Measurements from ENCODE around the gene RIMBP2. TPM values are rescaled to one million over a fixed set of nuclear protein-coding genes. Genes with fewer than 3 reads are reported as not detected.

The RIMBP2 gene
- polyA plus RNA-seq, 1 donor (not counting 4 experiments of a cell fraction or from before 2014, with no cell fraction given) = 0.16 TPM

- dilution Hi-C loops (cut with MboI; ENCODE audit: extremely low pct_ligation_motif_present, low sequenced_read_pairs) = no loop called here
- no peaks in the 10 kb centered on the region for H3K4me1 ChIP-seq (ENCODE audit: control insufficient read depth, extremely low read depth, insufficient read depth, low read length)
- no peaks in the 10 kb centered on the region for H3K36me3 ChIP-seq (ENCODE audit: control insufficient read depth in 2 of 2, extremely low read depth in 1 of 2, insufficient read depth in 2 of 2, low read length in 2 of 2)
- no peak for DNase-seq (ENCODE audit: low read depth, low spot score)
- no peak overlapping the region for H3K27ac ChIP-seq (ENCODE audit: control insufficient read depth, insufficient read depth, low read length)
- H3K4me2 ChIP-seq (ENCODE audit: control insufficient read depth, extremely low read depth, insufficient read depth, low read depth, low read length) = no peak overlapping the region
- H2AFZ ChIP-seq (ENCODE audit: control insufficient read depth, low read length) = no peak overlapping the region
- H3K9me1 ChIP-seq (ENCODE audit: control insufficient read depth, extremely low read depth, insufficient read depth, low read length) = no peaks in the 10 kb centered on the region
- no peaks in the 10 kb centered on the region for H3K27me3 ChIP-seq (ENCODE audit: control insufficient read depth, extremely low read depth, insufficient read depth, low read length)
- no peak overlapping the region for H3K9ac ChIP-seq (ENCODE audit: control insufficient read depth, extremely low read depth, insufficient read depth, low read length)
- no peak for FAIRE-seq
- no peak overlapping the region for H3K4me3 ChIP-seq (ENCODE audit: control insufficient read depth in 2 of 3, extremely low read depth in 1 of 3, insufficient read depth in 2 of 3, low read depth in 1 of 3, low read length in 3 of 3)
- no peaks in the 10 kb centered on the region for H4K20me1 ChIP-seq (ENCODE audit: control insufficient read depth, extremely low read depth, insufficient read depth, low read length)
- H3K79me2 ChIP-seq (ENCODE audit: control insufficient read depth, insufficient read depth, low read length) = no peaks in the 10 kb centered on the region
- peaks cover 8% of the 10 kb centered on the region for H3K9me3 ChIP-seq (ENCODE audit: control insufficient read depth, low read depth, low read length)
- TF ChIP-seq EZH2 (IDR thresholded peaks at IDR 0.05; ENCODE audit: low read length) (no peak), CTCF (optimal IDR thresholded peaks at IDR 0.05 in 1 of 3, IDR thresholded peaks at IDR 0.05 in 1 of 3, conservative IDR thresholded peaks at IDR 0.05 in 1 of 3; ENCODE audit: extremely low read depth in 1 of 3, insufficient read depth in 2 of 3, low read length in 3 of 3) (no peak)
Observed at GRCh38 chr12:130431176-130431575, 284.9 kb downstream of the RIMBP2 start.

GRCh38 chr12:130429656-130430505 lies 286.2 kb downstream of the RIMBP2 start:
- no peak overlapping the region for H2AFZ ChIP-seq (ENCODE audit: control insufficient read depth, low read length)
- H3K4me1 ChIP-seq (ENCODE audit: control insufficient read depth, extremely low read depth, insufficient read depth, low read length) = no peaks in the 10 kb centered on the region
- FAIRE-seq (no peak), DNase-seq (ENCODE audit: low read depth, low spot score) (no peak)
- H3K4me2 ChIP-seq (ENCODE audit: control insufficient read depth, extremely low read depth, insufficient read depth, low read depth, low read length) = no peak overlapping the region
- no peak overlapping the region for H3K4me3 ChIP-seq (ENCODE audit: control insufficient read depth in 2 of 3, extremely low read depth in 1 of 3, insufficient read depth in 2 of 3, low read depth in 1 of 3, low read length in 3 of 3)
- no peaks in the 10 kb centered on the region for H3K27me3 ChIP-seq (ENCODE audit: control insufficient read depth, extremely low read depth, insufficient read depth, low read length)
- no peak overlapping the region for H3K27ac ChIP-seq (ENCODE audit: control insufficient read depth, insufficient read depth, low read length)
- H4K20me1 ChIP-seq (ENCODE audit: control insufficient read depth, extremely low read depth, insufficient read depth, low read length) = no peaks in the 10 kb centered on the region
- H3K36me3 ChIP-seq (ENCODE audit: control insufficient read depth in 2 of 2, extremely low read depth in 1 of 2, insufficient read depth in 2 of 2, low read length in 2 of 2) = no peaks in the 10 kb centered on the region
- H3K9me1 ChIP-seq (ENCODE audit: control insufficient read depth, extremely low read depth, insufficient read depth, low read length) = no peaks in the 10 kb centered on the region
- no peak overlapping the region for H3K9ac ChIP-seq (ENCODE audit: control insufficient read depth, extremely low read depth, insufficient read depth, low read length)
- H3K79me2 ChIP-seq (ENCODE audit: control insufficient read depth, insufficient read depth, low read length) = no peaks in the 10 kb centered on the region
- H3K9me3 ChIP-seq (ENCODE audit: control insufficient read depth, low read depth, low read length) = peaks cover 8% of the 10 kb centered on the region
- dilution Hi-C loops (cut with MboI; ENCODE audit: extremely low pct_ligation_motif_present, low sequenced_read_pairs) = no loop called here
- TF ChIP-seq CTCF (optimal IDR thresholded peaks at IDR 0.05 in 1 of 3, IDR thresholded peaks at IDR 0.05 in 1 of 3, conservative IDR thresholded peaks at IDR 0.05 in 1 of 3; ENCODE audit: extremely low read depth in 1 of 3, insufficient read depth in 2 of 3, low read length in 3 of 3) (no peak), EZH2 (IDR thresholded peaks at IDR 0.05; ENCODE audit: low read length) (no peak)
